B cell (primary cell): Measurements from ENCODE around the gene ADGRA3. TPM values are rescaled to one million over a fixed set of nuclear protein-coding genes. Genes with fewer than 3 reads are reported as not detected.

ENCODE experiments used
- ATAC-seq: fragments of 200-7000 bp; cut with Tn5 transposase; one replicate; pipeline ENCODE4 v1.10.0; 2021; ENCODE audit warnings: low read depth, mild to moderate bottlenecking, moderate number of reproducible peaks, moderate library complexity
- CTCF ChIA-PET: fragments of 350-600 bp; sonication (Branson Sonifier 250); formaldehyde crosslinking; loops from one replicate; lab custom pipeline; 2021; ENCODE audit warnings: antibody characterized with exemption, inconsistent platforms; lab: Charles Lee
- POLR2A ChIA-PET: fragments of 350-600 bp; sonication (Branson Sonifier 250); formaldehyde crosslinking; loops from one replicate; lab custom pipeline; 2021; ENCODE audit warnings: antibody characterized with exemption; lab: Charles Lee
- DNase-seq: peaks from one replicate; pipeline ENCODE4 v3.0.0; 2013
- H2AFZ ChIP-seq: 2 replicates; pipeline ENCODE4 v1.6.1; 2012; ENCODE audit warnings: mild to moderate bottlenecking, low read depth, low read length; ENCODE audit not compliant: insufficient read depth, poor library complexity, severe bottlenecking
- H3K27ac ChIP-seq, 2 donors: 1 replicate in 1 of 2; 2 replicates in 1 of 2; pipeline ENCODE4 v1.5.1; 2012 to 2013; ENCODE audit warnings: low read length in 2 of 2, mild to moderate bottlenecking in 2 of 2, moderate library complexity in 1 of 2
- H3K27me3 ChIP-seq, 4 experiments: fragments of 200-600 bp in 1 of 4; sonication (generic) in 1 of 4; replicated peaks in 1 of 4; 1 replicate in 2 of 4; 2 replicates in 2 of 4; pipeline versions ENCODE4 v1.6.1 to v1.7.0; 2013 to 2016; ENCODE audit warnings: low read length in 3 of 4, mild to moderate bottlenecking in 2 of 4, mixed read lengths in 1 of 4, moderate library complexity in 1 of 4; ENCODE audit not compliant: insufficient read depth in 4 of 4, control insufficient read depth in 3 of 4; ENCODE audit errors: control extremely low read depth in 1 of 4
- H3K36me3 ChIP-seq, 2 experiments: replicated peaks in 1 of 2; 1 replicate in 1 of 2; 2 replicates in 1 of 2; pipeline versions ENCODE4 v1.6.1 to v1.7.1; 2013; ENCODE audit warnings: low read length in 1 of 2; ENCODE audit not compliant: insufficient read depth in 2 of 2, control insufficient read depth in 1 of 2; ENCODE audit errors: control extremely low read depth in 1 of 2, extremely low read depth in 1 of 2
- H3K4me1 ChIP-seq, 2 donors: fragments of 200-600 bp in 1 of 2; sonication (generic) in 1 of 2; 1 replicate in 1 of 2; 2 replicates in 1 of 2; pipeline versions ENCODE4 v1.5.1 to v1.6.1; 2013 to 2017; ENCODE audit warnings: low read length in 2 of 2; ENCODE audit not compliant: control insufficient read depth in 2 of 2, insufficient read depth in 2 of 2
- H3K4me2 ChIP-seq: replicated peaks from 2 replicates; pipeline ENCODE3; 2012; ENCODE audit warnings: mild to moderate bottlenecking, low read depth, low read length; ENCODE audit not compliant: poor library complexity, severe bottlenecking
- H3K4me3 ChIP-seq, 5 experiments: fragments of 200-600 bp in 1 of 5; sonication (generic) in 1 of 5; 1 replicate in 3 of 5; 2 replicates in 2 of 5; pipeline versions ENCODE4 v1.5.1 to v1.7.0; 2011 to 2016; ENCODE audit warnings: low read length in 4 of 5, mild to moderate bottlenecking in 4 of 5, low read depth in 2 of 5, control low read depth in 1 of 5, moderate library complexity in 1 of 5; ENCODE audit not compliant: insufficient read depth in 1 of 5; ENCODE audit errors: control extremely low read depth in 1 of 5, extremely low read depth in 1 of 5
- H3K79me2 ChIP-seq: fragments of 200-600 bp; sonication (generic); one replicate; pipeline ENCODE4 v1.6.0; 2016; ENCODE audit warnings: low read length; ENCODE audit not compliant: control insufficient read depth, insufficient read depth
- H3K9ac ChIP-seq: fragments of 200-600 bp; sonication (generic); 2 replicates; pipeline ENCODE4 v1.6.1; 2017; ENCODE audit warnings: mild to moderate bottlenecking, low read length, moderate library complexity
- H3K9me3 ChIP-seq, 3 donors: one replicate each; pipeline versions ENCODE4 v1.6.1 to v1.7.1; 2013; ENCODE audit warnings: low read length in 2 of 3; ENCODE audit not compliant: control insufficient read depth in 2 of 3, insufficient read depth in 1 of 3; ENCODE audit errors: control extremely low read depth in 1 of 3
- H4K20me1 ChIP-seq: 2 replicates; pipeline ENCODE4 v1.6.0; 2012; ENCODE audit warnings: mild to moderate bottlenecking, low read length; ENCODE audit not compliant: insufficient read depth, control insufficient read depth, poor library complexity, severe bottlenecking
- H3K27ac Mint-ChIP-seq: one replicate; pipeline ENCODE4 v1.8.0; 2021; ENCODE audit warnings: mixed read lengths
- H3K27me3 Mint-ChIP-seq: one replicate; pipeline ENCODE4 v1.8.0; 2021; ENCODE audit warnings: mixed read lengths
- H3K4me1 Mint-ChIP-seq: one replicate; pipeline ENCODE4 v1.8.0; 2021; ENCODE audit warnings: mixed read lengths
- H3K4me3 Mint-ChIP-seq: one replicate; pipeline ENCODE4 v1.8.0; 2021; ENCODE audit warnings: mixed read lengths
- H3K9me3 Mint-ChIP-seq: one replicate; pipeline ENCODE4 v1.8.0; 2022; ENCODE audit warnings: mixed read lengths; ENCODE audit not compliant: insufficient read depth
- CTCF ChIP-seq: fragments of 200-600 bp; IDR thresholded peaks from one replicate; pipeline ENCODE4 v1.8.0; 2022; ENCODE audit warnings: antibody characterized with exemption, mild to moderate bottlenecking
- EZH2 ChIP-seq: IDR thresholded peaks from 2 replicates; pipeline ENCODE4 v1.6.1; 2012; ENCODE audit warnings: borderline replicate concordance, low read depth, mild to moderate bottlenecking, moderate library complexity, low read length; ENCODE audit not compliant: insufficient read depth, poor library complexity, severe bottlenecking
- WGBS: methylation state at CpG from one replicate; pipeline ENCODE4 v1.1.5; 2013; ENCODE audit warnings: missing lambda C conversion rate; ENCODE audit not compliant: insufficient coverage; 5-methylcytosine and 5-hydroxymethylcytosine counted together
- intact Hi-C: fragments of 100-400 bp; cut with micrococcal nuclease; formaldehyde crosslinking; loops from one replicate; pipeline ENCODE4 v1.10.0; 2022
- polyA plus RNA-seq: library from polyadenylated mRNA; depleted of rRNA; stranded (reverse); fragments of >200 nt; gene quantifications from 2 replicates; pipeline ENCODE4 v1.2.3, GENCODE V29; 2012
- total RNA-seq, 2 donors: library from RNA; stranded (reverse); fragments of 120-200 nt in 1 of 2; gene quantifications; 1 replicate in 1 of 2; 2 replicates in 1 of 2; pipeline versions ENCODE4 v1.2.3 to v1.2.4, GENCODE V29; 2013 to 2022

ADGRA3 gene
- total and polyA plus RNA-seq, 2 donors (not counting 1 experiment from before 2014, with no cell fraction given): 0.25 TPM; not detected in 1

- no peak overlapping the region for H3K4me2 ChIP-seq
- Mint-ChIP-seq H3K4me3 (no peak overlapping the region), H3K27ac (no peak overlapping the region), H3K4me1 (no peaks in the 10 kb centered on the region), H3K9me3 (no peaks in the 10 kb centered on the region), H3K27me3 (no peaks in the 10 kb centered on the region)
- TF ChIP-seq CTCF (no peak), EZH2 (no peak)
- CTCF ChIA-PET: no interaction called here
- POLR2A ChIA-PET: no interaction called here
- H3K9ac ChIP-seq: no peak overlapping the region
- ATAC-seq (no peak), DNase-seq (no peak)
- no peaks in the 10 kb centered on the region for H3K4me1 ChIP-seq
- peaks cover 0 to 2% (median 0%) of the 10 kb centered on the region in 3 donors for H3K9me3 ChIP-seq
- no peak overlapping the region for H3K27ac ChIP-seq
- no peaks in the 10 kb centered on the region for H4K20me1 ChIP-seq
- no peaks in the 10 kb centered on the region for H3K27me3 ChIP-seq
- no CpG with 5 or more reads among the region's 1 CpG for WGBS
- no peak overlapping the region for H3K4me3 ChIP-seq
- intact Hi-C loops: no loop called here
- no peak overlapping the region for H2AFZ ChIP-seq
- no peaks in the 10 kb centered on the region for H3K79me2 ChIP-seq
- H3K36me3 ChIP-seq: no peaks in the 10 kb centered on the region
Measured at GRCh38 chr4:22345678-22346077, 170.2 kb downstream of the ADGRA3 start.

- Mint-ChIP-seq H3K9me3 (no peaks in the 10 kb centered on the region), H3K27me3 (no peaks in the 10 kb centered on the region), H3K4me3 (no peak overlapping the region), H3K27ac (no peak overlapping the region), H3K4me1 (no peaks in the 10 kb centered on the region)
- intact Hi-C loops: no loop called here
- Histone ChIP-seq H3K9ac (no peak overlapping the region), H3K27me3 (no peaks in the 10 kb centered on the region), H2AFZ (no peak overlapping the region), H3K9me3 (peaks cover 0 to 2% (median 0%) of the 10 kb centered on the region in 3 donors), H3K27ac (no peak overlapping the region), H3K79me2 (no peaks in the 10 kb centered on the region), H4K20me1 (no peaks in the 10 kb centered on the region), H3K4me3 (no peak overlapping the region), H3K36me3 (no peaks in the 10 kb centered on the region), H3K4me1 (no peaks in the 10 kb centered on the region), H3K4me2 (no peak overlapping the region)
- WGBS: no CpG with 5 or more reads among the region's 1 CpG
- DNase-seq (no peak), ATAC-seq (no peak)
- ChIA-PET POLR2A (no interaction called here), CTCF (no interaction called here)
- TF ChIP-seq EZH2 (no peak), CTCF (no peak)
Measured at GRCh38 chr4:22345055-22345454, 170.8 kb downstream of the ADGRA3 start.
